Gastrocnemius medialis (tissue), 4 donors: ENCODE measurements around the gene LARP4B.

Source experiments
- CTCF ChIP-seq, 5 experiments: fragments of 450-650 bp in 3 of 5; fragments of 200-600 bp in 2 of 5; sonication (generic) in 2 of 5; IDR thresholded peaks in 4 of 5; conservative IDR thresholded peaks in 1 of 5; 1 replicate in 4 of 5; 2 replicates in 1 of 5; pipeline ENCODE4 v1.5.1; 2016 to 2019; ENCODE audit warnings: antibody characterized with exemption in 5 of 5, mild to moderate bottlenecking in 3 of 5, moderate library complexity in 3 of 5
- POLR2A ChIP-seq, 2 donors: fragments of 450-650 bp; IDR thresholded peaks; one replicate each; pipeline ENCODE4 v1.6.1; 2017; ENCODE audit warnings: antibody characterized with exemption in 2 of 2, mild to moderate bottlenecking in 2 of 2, moderate library complexity in 2 of 2

DNA sequence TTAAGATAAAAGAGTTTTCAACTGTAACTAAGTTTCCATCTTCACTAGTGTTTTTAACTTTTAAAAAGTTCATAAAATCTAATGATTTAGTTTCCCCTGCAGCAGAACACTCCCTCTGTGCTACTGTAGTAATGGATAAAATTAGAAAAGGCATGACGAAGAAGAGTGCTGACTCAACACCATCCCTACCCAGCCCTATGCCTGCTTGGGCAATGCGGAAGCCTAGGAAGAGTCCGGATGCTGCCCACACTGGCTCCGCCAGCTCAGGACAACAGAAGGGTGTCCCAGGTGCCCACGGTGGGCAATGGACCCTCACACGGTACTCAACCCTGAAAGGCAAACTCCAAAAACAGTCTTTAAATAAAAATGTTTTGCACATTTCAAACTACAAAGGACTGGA is 118.2 kb downstream of the LARP4B start:
- no peak for TF ChIP-seq CTCF (IDR thresholded peaks at IDR 0.05 in 4 of 5, conservative IDR thresholded peaks at IDR 0.05 in 1 of 5)
- TF ChIP-seq POLR2A (IDR thresholded peaks at IDR 0.05): no peak
